Neuron (in vitro differentiated cells): ENCODE measurements around the gene APOOL.
"Not testable (repeated sequence)": the region's sequence is repeated elsewhere in the genome, so short reads cannot be mapped to it uniquely, and the experiment has no call there.

Source experiments
- H2AFZ ChIP-seq: one replicate; pipeline ENCODE4 v1.6.1; 2013; ENCODE audit warnings: low read depth, mild to moderate bottlenecking, inconsistent platforms, low read length, moderate library complexity
- H3K27me3 ChIP-seq: one replicate; pipeline ENCODE4 v1.6.1; 2013; ENCODE audit warnings: low read length; ENCODE audit not compliant: insufficient read depth
- H3K36me3 ChIP-seq: one replicate; pipeline ENCODE4 v1.6.1; 2013; ENCODE audit warnings: low read length; ENCODE audit not compliant: insufficient read depth
- H3K4me1 ChIP-seq: one replicate; pipeline ENCODE4 v1.6.1; 2013; ENCODE audit warnings: low read length; ENCODE audit not compliant: insufficient read depth
- H3K4me3 ChIP-seq: 2 replicates; pipeline ENCODE4 v1.5.1; 2013; ENCODE audit warnings: mild to moderate bottlenecking, low read length, moderate library complexity
- H3K9me3 ChIP-seq: one replicate; pipeline ENCODE4 v1.6.1; 2013; ENCODE audit warnings: low read length

The APOOL gene, protein sequence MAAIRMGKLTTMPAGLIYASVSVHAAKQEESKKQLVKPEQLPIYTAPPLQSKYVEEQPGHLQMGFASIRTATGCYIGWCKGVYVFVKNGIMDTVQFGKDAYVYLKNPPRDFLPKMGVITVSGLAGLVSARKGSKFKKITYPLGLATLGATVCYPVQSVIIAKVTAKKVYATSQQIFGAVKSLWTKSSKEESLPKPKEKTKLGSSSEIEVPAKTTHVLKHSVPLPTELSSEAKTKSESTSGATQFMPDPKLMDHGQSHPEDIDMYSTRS

DNA sequence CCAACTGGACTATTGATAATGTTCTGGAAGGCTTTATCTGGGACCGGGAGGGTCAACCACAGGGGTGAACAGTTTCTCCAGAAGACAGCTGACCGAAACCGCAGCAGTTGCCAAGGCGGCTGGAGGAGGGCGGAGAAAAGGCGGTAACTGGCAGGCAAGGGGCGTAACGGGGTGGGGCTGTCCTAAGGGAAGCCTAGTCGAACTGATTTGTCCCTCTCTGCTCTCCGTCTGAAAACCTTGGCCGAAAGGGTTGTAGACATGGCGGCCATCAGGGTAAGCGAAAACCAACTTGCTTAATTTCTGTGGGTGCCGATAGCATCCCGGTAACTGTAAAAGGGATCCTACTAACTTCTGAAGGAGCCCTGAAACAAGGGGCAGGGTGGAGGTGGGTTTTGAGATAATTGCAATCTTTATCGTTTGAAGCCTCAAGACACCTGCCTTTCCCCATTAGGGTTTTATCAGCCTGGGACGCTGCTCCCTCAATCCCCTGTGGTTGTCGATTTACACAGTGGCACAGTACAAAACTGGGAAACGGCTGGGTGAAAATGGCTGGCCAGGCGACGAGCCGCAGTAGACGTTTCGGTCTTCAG is at the start of gene APOOL:
APOOL (plus strand) TSS at position 223 of the 590 bp plus-strand sequence; CDS start at position 259, 36 bp downstream.
- Histone ChIP-seq H2AFZ (no peak within 1 kb of the TSS), H3K9me3 (no peaks in the 10 kb centered on the region), H3K4me1 (no peaks in the 10 kb centered on the region), H3K36me3 (no peaks in the 10 kb centered on the region), H3K27me3 (no peaks in the 10 kb centered on the region), H3K4me3 (peak within 1 kb of the TSS; percentile 91)

DNA sequence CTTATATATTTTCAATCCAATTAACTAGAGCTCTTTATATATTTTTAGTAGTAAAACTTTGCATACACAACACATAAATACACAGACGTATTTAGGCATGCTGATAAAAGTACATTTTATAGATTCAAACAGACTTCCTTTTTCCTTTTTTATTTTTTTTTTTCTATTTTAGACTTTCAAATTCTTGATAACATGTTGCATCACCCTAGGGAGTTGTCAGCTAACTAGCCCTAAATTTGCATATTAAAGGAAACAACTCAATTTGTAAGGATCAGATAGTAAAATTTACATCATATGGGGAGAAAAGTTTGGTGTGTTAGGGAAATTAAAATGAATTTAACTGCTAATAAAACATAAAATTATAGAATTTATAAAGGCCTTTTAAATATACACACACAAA is 47.4 kb upstream of the APOOL start:
- no peak overlapping the region for H2AFZ ChIP-seq
- H3K9me3 ChIP-seq = no peaks in the 10 kb centered on the region
- no peaks in the 10 kb centered on the region for H3K4me1 ChIP-seq
- H3K27me3 ChIP-seq = no peaks in the 10 kb centered on the region
- H3K4me3 ChIP-seq = no peak overlapping the region
- H3K36me3 ChIP-seq = no peaks in the 10 kb centered on the region

DNA sequence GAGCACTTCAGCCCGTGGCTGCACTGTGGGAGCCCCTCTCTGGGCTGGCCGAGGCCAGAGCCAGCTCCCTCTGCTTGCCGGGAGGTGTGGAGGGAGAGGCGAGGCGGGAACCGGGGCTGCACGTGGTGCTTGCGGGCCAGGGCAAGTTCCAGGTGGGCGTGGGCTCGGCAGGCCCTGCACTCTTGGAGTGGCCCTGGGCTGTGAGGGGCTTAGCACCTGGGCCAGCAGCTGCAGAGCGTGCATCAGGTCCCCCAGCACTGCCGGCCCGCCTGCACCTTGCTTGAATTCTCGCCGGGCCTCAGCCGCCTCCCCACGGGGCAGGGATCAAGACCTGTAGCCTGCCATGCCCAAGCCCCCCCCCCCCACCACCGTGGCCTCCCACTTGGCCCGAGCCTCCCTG is 28.9 kb upstream of the APOOL start:
- Histone ChIP-seq H3K36me3 (no peaks in the 10 kb centered on the region), H3K27me3 (no peaks in the 10 kb centered on the region), H2AFZ (no peak overlapping the region), H3K9me3 (no peaks in the 10 kb centered on the region), H3K4me1 (no peaks in the 10 kb centered on the region), H3K4me3 (no peak overlapping the region)

DNA sequence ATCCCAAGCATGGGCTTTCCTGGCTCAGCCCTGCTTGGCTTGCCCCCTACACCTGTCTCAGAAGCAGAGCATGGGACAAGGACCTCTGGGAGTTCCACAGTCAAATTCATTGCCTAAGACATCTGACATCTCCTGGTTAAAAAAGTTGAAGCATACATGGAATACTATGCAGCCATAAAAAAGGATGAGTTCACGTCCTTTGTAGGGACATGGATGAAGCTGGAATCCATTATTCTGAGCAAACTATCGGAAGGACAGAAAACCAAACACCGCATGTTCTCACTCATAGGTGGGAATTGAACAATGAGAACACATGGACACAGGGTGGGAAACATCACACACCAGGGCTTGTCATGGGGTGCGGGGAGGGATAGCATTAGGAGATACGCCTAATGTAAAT is 11.9 kb upstream of the APOOL start:
- H3K36me3 ChIP-seq, H3K9me3 ChIP-seq, H3K4me3 ChIP-seq, H3K4me1 ChIP-seq, H3K27me3 ChIP-seq, H2AFZ ChIP-seq: not testable (repeated sequence)

DNA sequence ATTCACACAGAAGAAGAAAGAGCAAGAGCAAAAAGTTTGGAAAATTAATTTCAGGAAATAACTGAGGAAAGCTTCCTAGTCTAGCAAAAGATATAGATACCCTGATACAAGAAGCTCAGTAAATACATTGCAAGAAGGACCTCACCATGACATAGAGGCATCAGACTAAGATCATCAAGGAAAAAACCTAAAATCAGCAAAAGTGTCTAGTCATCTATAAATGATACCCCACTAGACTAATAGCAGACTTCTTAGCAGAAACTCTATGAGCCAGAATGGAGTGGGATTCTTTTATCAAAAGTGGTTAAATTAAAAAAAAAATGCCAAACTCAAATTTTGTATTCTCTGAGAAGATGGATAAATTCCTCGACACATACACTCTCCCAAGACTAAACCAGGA is 10.5 kb upstream of the APOOL start:
- Histone ChIP-seq H3K27me3 (no peaks in the 10 kb centered on the region), H2AFZ (no peak overlapping the region), H3K4me3 (no peak overlapping the region)

DNA sequence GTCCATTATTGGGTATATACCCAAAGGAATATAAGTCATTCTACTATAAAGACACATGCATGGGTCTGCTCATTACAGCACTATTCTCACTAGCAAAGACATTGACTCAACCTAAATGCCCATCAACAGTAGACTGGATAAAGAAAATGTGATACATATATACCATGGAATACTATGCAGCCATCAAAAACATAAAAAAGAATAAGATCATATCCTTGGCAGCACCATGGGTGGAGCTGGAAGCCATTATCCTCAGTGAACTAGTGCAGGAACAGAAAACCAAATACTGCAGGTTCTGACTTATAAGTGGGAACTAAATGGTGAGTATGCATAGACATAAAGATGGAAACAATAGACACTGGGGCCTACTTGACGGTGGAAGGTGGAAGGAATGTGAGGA is 2.3 kb upstream of the APOOL start:
- Histone ChIP-seq H3K9me3 (no peaks in the 10 kb centered on the region), H3K36me3 (no peaks in the 10 kb centered on the region), H2AFZ (no peak overlapping the region), H3K27me3 (no peaks in the 10 kb centered on the region), H3K4me1 (no peaks in the 10 kb centered on the region), H3K4me3 (no peak overlapping the region)

More for the DNA sequence above, 10.5 kb upstream of the APOOL start:
- Histone ChIP-seq H3K36me3 (no peaks in the 10 kb centered on the region), H3K4me1 (no peaks in the 10 kb centered on the region), H3K9me3 (no peaks in the 10 kb centered on the region)

DNA sequence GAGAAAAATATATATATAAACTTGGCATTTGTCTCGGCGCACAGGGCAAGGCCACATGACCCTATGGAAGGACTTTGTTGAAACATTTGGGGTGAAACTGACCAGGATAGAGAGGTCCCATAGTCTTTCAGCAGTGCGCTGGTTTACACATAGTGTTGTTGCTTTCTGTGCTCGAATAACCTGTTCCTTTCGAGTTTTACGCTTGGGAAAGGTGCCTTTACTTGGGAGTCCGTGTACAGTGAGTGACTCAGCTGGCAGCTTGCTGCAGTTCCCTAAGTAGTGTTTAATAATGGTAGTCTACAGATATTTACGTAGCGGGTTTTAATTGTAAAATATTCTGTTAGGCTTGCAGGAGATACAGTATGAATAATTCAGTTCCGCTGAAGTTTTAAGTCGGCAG is 578 bp downstream of the APOOL start:
- no peaks in the 10 kb centered on the region for H3K27me3 ChIP-seq
- H3K4me3 ChIP-seq = peak overlapping the region; percentile 91
- H3K4me1 ChIP-seq = no peaks in the 10 kb centered on the region
- H2AFZ ChIP-seq = no peak overlapping the region
- no peaks in the 10 kb centered on the region for H3K36me3 ChIP-seq
- no peaks in the 10 kb centered on the region for H3K9me3 ChIP-seq

DNA sequence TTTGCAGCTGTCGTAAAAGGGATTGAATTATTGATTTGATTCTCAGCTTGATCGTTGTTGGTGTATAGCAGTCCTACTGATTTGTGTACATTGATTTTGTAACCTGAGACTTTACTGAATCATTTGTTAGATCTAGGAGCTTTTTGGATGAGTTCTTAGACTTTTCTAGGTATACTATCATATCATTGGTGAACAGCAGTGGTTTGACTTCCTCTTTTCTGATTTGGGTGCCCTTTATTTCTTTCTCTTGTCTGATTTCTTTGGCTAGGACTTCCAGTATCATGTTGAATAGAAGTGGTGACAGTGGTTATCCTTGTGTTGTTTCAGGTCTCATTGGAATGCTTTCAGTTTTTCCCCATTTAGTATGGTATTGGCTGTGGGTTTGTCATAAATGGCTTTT is 8.4 kb downstream of the APOOL start:
- no peaks in the 10 kb centered on the region for H3K27me3 ChIP-seq
- H3K4me3 ChIP-seq = no peak overlapping the region
- H3K4me1 ChIP-seq = no peaks in the 10 kb centered on the region
- no peaks in the 10 kb centered on the region for H3K36me3 ChIP-seq
- H2AFZ ChIP-seq = no peak overlapping the region
- no peaks in the 10 kb centered on the region for H3K9me3 ChIP-seq

DNA sequence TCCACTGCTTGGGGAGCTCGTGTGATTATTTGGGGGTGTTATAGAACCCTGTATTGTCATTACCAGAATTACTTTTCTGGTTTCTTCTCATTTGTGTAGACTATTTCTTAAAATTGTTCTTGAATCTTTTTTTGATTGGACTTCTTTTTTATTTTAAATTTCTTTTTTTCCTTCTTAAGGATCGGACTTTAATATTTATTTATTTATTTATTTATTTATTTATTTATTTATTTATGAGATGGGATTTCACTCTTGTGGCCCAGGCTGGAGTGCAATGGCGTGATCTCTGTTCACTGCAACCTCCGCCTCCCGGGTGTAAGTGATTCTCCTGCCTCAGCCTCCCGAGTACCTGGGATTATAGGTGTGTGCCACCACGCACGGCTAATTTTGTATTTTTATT is 11.7 kb downstream of the APOOL start:
- H3K4me1 ChIP-seq, H3K27me3 ChIP-seq, H3K9me3 ChIP-seq, H2AFZ ChIP-seq, H3K4me3 ChIP-seq, H3K36me3 ChIP-seq: not testable (repeated sequence)

DNA sequence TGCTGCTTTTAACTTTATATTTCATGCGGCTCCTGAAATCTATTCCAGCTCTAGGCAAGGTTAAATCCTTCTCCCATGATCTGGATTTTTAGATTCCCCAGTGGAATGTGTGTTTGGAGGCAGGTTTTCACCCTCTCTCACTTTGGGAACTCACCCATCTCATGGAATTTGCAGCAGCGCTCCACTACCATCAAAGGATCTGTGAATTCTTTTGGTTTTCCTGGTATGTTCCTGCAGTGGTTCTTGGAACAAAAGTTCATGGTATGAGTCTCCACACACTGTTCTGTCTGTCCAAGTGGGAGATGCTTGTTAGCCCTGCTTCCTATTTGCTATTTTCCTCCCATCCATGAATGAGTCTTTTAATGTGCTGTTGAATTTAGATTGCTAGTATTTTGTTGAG is 14.0 kb downstream of the APOOL start:
- no peak overlapping the region for H2AFZ ChIP-seq
- H3K36me3 ChIP-seq = no peaks in the 10 kb centered on the region
- H3K4me3 ChIP-seq = no peak overlapping the region
- H3K27me3 ChIP-seq = no peaks in the 10 kb centered on the region
- peaks cover 2% of the 10 kb centered on the region for H3K9me3 ChIP-seq
- no peaks in the 10 kb centered on the region for H3K4me1 ChIP-seq

DNA sequence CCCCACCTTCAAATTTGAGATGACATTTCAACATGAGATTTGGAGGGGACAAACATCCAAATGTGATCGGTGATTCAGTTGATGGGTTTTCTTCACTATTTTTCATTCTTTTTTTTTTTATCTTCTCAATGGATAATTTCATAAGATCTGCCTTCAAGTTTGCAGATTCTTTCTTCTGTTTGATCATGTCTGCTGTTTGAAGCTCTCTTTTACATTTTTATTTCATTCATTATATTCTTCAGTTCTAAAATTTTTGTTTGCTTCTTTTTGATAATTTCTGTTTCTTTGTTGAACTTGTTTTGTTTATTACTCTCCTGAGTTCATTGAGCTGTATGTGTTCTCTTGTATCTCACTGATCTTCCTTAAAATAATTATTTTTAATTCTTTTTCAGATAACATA is 14.8 kb downstream of the APOOL start:
- Histone ChIP-seq H3K9me3 (peaks cover 2% of the 10 kb centered on the region), H3K4me3 (no peak overlapping the region), H2AFZ (no peak overlapping the region), H3K27me3 (no peaks in the 10 kb centered on the region), H3K36me3 (no peaks in the 10 kb centered on the region), H3K4me1 (no peaks in the 10 kb centered on the region)

DNA sequence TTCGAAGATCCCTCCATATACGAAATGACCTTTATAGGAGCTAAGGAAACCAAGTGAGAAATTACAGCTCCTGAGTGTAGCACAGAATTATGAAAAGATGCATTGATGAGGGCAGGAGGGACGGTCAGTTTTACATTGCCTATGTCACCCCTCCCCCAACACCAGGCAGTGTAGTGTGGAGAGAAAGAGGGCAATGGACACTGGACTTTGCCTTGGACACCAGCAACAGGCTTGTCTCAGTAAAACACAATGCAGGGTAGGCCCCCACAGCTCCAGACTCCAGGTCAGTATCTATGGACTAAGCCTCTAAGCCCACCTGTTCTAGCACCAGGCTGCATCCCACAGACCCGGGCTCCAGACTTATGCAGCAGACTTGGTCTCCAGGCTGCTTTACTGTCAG is 16.5 kb downstream of the APOOL start:
- no peaks in the 10 kb centered on the region for H3K36me3 ChIP-seq

DNA sequence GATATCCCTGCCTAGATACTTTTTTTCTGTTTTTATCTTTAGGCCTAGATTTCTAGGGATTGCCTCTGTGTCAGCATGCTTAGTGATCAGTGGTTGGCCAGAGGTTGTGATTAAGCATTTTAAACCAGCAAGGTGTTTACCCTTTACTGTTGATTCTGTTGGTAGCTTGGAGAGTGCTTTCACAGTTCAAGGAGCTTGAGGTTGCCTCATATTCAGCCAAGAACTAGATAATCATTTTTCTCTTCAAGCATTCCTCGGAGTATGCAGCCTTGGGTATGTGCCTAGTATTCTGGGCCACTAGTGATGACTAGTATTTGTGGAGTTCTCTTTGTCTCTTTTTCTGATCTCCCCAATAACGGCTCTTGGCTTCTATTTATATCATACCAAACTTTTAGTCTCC is 20.4 kb downstream of the APOOL start:
- H3K27me3 ChIP-seq = no peaks in the 10 kb centered on the region
- H2AFZ ChIP-seq = no peak overlapping the region
- H3K36me3 ChIP-seq = no peaks in the 10 kb centered on the region
- peaks cover 2% of the 10 kb centered on the region for H3K9me3 ChIP-seq
- no peaks in the 10 kb centered on the region for H3K4me1 ChIP-seq
- no peak overlapping the region for H3K4me3 ChIP-seq

More for the DNA sequence above, 16.5 kb downstream of the APOOL start:
- Histone ChIP-seq H3K4me1 (no peaks in the 10 kb centered on the region), H3K9me3 (peaks cover 2% of the 10 kb centered on the region), H3K27me3 (no peaks in the 10 kb centered on the region), H2AFZ (no peak overlapping the region), H3K4me3 (no peak overlapping the region)

DNA sequence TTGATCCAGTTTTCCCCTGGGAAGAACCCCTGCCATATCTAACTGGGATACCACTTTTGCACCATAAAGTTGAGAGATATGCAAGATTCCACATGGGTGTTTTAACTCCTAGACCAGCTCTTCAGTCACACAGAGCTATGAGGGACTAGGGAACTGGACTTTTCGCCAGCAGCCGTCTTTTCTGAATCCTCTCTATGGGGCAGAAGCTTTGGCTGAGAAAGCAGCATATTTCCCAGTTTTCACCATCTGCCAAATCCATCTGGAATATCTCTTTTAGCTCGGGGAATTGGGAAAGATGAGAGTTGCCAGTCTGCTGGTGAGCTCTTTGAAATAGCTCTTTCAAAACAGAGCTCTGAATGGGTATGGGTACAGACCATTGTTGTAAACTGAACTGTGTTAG is 20.9 kb downstream of the APOOL start:
- no peak overlapping the region for H2AFZ ChIP-seq
- H3K36me3 ChIP-seq = no peaks in the 10 kb centered on the region
- H3K4me3 ChIP-seq = no peak overlapping the region
- H3K4me1 ChIP-seq = no peaks in the 10 kb centered on the region
- H3K27me3 ChIP-seq = no peaks in the 10 kb centered on the region
- H3K9me3 ChIP-seq = peaks cover 2% of the 10 kb centered on the region
